Testis (tissue), 2 donors: Measurements from ENCODE around the gene ALPL.

Source experiments
- POLR2A ChIP-seq: fragments of 450-650 bp; IDR thresholded peaks from one replicate; pipeline ENCODE4 v1.6.1; 2017; ENCODE audit warnings: antibody characterized with exemption, mild to moderate bottlenecking, moderate library complexity
- TF ChIP-seq, protein P1 (sequence below), 3 experiments: fragments of 450-650 bp in 2 of 3; fragments of 200-600 bp in 1 of 3; sonication (generic) in 1 of 3; IDR thresholded peaks; one replicate each; pipeline ENCODE4 v1.5.1; 2016 to 2019; ENCODE audit warnings: antibody characterized with exemption in 3 of 3, mild to moderate bottlenecking in 2 of 3, moderate library complexity in 1 of 3

- TF ChIP-seq POLR2A: no peak
- TF ChIP-seq, protein P1, sequence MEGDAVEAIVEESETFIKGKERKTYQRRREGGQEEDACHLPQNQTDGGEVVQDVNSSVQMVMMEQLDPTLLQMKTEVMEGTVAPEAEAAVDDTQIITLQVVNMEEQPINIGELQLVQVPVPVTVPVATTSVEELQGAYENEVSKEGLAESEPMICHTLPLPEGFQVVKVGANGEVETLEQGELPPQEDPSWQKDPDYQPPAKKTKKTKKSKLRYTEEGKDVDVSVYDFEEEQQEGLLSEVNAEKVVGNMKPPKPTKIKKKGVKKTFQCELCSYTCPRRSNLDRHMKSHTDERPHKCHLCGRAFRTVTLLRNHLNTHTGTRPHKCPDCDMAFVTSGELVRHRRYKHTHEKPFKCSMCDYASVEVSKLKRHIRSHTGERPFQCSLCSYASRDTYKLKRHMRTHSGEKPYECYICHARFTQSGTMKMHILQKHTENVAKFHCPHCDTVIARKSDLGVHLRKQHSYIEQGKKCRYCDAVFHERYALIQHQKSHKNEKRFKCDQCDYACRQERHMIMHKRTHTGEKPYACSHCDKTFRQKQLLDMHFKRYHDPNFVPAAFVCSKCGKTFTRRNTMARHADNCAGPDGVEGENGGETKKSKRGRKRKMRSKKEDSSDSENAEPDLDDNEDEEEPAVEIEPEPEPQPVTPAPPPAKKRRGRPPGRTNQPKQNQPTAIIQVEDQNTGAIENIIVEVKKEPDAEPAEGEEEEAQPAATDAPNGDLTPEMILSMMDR (IDR thresholded peaks at IDR 0.05): no peak
Measured at GRCh38 chr1:21522525-21523038, 13.4 kb downstream of the ALPL start.
